KG1 (cell line): Measurements from ENCODE around the gene IRX5.

ENCODE experiments used
- DNase-seq: peaks from one replicate; lab custom pipeline; 2025; lab: John Stamatoyannopoulos, UW

Gene IRX5

DNA sequence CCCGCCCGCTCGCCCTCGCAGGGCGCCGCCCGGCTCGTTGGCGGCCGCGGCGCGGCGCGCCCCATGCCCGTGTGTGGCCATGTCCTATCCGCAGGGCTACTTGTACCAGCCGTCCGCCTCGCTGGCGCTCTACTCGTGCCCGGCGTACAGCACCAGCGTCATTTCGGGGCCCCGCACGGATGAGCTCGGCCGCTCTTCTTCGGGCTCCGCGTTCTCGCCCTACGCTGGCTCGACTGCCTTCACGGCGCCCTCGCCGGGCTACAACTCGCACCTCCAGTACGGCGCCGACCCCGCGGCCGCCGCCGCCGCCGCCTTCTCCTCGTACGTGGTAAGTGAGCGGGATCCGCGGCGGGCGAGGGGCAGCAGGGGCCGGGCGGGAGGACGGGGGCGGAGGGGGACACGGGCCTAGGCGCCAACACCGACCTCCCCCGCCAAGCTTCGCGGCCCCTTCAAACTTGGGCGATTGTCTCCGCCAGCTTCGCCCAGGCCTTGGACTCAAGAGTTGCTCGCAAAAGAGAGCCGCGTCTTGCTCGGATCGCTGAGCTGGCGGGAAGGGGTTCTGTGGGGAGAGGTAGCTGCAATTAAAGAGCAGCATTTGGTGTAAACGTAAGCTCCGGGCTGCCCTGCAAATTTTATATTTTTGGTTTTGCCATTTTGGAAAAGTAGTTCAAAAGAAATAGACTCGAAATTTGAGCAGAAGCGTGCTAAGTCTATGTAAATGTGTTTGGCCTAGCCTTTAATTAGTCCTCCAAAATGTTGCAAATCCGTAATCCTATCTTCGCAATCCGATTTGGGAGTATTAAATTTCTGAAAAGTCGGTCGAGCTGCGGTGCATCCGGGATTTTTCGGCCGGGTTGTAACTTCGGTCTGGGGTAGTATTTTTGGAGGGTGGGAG is 702 bp downstream of the IRX5 start:
- DNase-seq: no peak

DNA sequence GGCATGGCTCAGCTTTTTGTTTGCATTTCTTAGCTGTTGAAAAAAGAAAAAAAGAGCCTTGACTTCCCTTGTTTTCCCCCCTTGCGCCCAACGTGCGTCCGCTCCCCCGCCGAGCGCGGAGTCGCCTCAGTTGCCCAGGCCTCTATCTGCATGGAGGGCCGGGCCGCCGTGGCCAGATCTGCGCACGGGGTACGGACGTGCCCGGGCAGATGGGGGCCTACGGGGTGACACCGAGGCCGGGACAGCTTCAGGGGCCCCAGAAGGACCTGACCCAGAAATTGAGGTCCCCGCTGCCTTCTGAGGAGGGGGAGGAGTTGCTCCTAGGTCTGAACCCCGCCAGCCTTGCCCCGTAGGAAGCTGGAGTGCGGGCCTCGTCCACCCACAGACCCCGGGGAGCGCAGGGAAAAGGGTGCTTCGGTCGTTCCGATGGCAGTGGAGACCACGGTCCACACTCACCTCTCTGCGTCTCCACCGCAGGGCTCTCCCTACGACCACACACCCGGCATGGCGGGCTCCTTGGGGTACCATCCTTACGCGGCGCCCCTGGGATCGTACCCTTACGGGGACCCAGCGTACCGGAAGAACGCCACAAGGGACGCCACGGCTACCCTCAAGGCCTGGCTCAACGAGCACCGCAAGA is 1.5 kb downstream of the IRX5 start:
- DNase-seq: no peak

DNA sequence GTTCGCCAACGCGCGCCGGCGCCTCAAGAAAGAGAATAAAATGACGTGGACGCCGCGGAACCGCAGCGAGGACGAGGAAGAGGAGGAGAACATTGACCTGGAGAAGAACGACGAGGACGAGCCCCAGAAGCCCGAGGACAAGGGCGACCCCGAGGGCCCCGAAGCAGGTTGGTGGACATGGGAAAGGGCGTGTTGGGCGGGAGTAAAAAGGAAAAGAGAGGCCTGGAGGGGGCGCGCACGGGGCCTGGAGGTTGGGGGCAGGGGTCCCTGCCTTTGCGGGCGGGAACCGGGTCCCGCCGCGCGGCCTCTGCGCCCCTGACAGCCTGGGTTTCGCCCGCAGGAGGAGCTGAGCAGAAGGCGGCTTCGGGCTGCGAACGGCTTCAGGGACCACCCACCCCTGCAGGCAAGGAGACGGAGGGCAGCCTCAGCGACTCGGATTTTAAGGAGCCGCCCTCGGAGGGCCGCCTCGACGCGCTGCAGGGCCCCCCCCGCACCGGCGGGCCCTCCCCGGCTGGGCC is 2.1 kb downstream of the IRX5 start:
- no peak for DNase-seq

DNA sequence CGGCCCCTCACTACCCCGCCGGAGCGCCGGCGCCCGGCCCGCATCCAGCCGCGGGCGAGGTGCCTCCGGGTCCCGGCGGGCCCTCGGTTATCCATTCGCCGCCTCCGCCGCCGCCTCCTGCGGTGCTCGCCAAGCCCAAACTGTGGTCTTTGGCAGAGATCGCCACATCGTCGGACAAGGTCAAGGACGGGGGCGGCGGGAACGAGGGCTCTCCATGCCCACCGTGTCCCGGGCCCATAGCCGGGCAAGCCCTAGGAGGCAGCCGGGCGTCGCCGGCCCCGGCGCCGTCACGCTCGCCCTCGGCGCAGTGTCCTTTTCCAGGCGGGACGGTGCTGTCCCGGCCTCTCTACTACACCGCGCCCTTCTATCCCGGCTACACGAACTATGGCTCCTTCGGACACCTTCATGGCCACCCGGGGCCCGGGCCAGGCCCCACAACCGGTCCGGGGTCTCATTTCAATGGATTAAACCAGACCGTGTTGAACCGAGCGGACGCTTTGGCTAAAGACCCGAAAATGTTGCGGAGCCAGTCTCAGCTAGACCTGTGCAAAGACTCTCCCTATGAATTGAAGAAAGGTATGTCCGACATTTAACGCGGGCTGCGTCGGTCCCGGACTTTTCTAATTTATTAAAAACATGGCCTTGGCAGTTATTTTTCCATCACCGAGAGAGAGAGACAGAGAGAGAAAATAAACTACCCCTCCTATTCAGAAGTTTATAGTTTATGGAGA is 2.8 kb downstream of the IRX5 start:
- DNase-seq: no peak

DNA sequence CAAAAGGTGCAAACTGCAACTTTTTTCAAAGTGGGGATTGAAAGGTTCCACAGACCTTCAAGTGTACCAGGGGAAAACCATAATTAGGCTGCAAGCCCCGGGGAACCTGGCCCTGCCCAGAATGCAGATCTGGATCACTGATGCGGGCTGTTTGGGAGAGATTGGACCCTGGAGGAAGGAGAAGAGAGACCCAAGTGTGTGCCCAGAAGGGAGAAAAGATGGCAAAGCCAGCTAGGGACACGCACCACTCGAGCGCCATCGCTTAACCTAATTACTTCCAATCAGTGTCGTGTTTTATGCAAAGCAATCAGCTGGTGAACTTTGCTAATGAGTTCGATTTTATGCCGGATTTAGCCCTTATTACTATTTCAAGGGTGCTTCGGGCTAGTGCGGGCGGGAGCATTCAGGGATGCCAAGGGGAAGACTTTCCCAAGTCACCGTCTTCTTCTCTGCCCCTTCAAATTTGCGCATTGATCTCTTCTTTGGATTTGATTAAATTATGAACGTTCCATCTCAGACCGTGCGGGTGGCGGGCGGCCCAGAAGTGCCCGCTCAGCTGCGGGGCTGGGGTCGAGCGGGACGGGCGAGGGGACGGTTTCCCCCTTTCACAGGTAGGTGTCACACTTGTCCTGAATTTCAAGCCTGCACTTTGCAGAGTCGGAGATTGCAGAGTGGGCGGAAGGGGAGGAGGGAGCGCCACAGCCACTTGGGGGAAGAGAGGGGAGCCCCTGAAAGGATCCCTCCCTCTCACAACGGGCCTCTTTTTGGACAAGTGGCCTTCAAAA is 4.0 kb downstream of the IRX5 start:
- DNase-seq: no peak

DNA sequence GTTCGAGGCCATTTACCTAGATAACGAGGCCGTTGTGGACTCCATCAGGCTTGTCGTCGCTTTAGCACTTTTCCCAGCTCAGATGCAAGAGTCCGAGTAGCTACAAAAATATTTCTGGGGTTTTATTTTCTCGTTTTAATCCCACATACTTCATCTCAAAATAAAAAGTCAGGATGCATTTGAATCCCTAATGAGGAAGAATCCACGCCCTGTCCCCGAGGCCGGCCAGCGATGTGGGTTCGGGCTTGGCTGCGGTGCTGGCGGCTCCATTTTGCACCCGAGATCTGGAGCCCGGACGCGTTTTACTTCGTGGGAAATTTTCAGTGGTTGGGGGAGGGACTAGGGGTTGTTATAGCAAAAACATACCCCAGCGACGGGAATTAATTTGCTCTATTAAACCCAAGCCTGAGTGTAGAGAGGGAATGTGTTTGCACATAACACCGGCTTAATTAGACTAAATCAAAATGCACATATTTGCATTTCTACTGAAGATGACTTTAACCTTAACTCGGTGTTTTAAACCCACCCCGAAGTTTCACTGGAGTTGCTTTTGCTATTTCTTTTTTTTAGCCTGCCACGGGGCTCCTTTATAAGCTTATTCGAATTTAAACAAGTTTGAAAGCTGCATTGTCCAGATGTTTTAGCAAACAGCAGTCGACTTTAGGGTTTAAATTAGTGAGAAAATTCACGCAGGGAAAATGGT is 4.8 kb downstream of the IRX5 start:
- no peak for DNase-seq

DNA sequence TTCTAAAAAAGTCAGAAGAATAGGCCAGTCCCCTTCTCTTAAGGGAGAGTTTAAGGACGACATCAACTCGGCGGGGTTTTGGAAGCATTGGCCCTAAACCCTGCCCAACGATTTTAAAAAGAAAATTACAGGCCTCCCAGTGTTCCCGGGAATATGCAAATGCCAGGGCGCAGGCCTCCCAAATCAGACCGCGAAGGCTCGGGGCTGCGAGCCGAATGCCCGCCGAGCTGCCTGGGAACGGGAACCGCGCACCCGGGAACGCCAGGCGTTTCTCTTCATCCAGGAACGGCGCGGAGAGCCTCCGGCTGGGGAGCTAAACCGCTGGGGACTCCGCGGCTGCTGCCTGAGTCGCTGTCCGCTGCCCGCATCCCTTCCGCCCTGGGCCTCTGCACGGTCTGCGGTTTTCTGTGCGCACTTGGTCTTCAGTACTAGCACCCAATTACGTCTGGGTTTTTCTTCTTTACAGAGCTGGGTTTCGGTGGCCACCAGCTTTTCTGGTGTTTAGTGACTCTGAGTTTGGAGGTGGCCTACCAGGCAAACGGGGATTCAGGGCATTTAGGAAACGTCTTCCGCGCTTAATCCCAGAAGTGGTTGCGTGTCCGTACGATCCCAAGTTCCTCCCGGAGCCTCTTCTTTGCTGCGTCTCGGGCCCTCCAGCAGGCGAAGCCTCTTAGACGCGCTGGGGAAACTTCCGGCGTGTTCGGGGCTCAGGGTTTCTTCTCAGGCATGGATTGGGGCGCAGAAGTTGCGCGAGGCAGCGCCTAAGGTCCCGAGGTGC is 5.7 kb downstream of the IRX5 start:
- DNase-seq: no peak

DNA sequence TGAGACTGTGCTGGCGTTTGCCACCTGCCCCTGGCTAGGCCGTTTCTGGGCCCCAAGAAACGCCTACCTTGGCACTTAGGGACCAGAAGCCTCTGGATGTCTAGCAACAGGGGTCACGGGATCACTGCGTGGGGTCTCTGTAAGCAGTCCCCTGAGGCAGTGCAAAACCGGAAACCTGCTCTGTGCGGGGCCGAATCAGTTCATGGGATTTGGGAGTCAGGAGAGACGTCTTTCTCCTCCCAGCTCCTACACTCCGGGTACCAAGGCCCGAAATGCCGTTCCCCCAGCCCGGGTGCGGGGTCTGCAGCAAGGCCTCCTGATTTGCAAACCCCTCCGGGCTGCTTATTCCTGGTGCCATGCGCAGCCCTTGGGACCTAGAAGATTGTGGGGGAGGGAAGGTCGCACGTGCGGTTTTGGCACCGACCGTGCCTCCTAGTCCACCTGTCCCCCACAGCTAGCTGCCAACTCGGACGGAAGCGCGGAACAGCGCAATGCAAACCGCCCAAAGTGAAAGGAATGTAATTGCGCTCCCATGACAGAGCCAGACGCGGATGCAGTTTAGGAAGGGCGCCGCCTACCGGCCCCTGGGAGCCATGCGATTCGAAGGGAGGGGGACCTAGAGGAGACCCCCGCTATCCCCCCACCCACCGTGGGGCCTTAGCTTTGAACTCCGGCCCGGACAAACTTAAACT is 6.5 kb downstream of the IRX5 start:
- DNase-seq: no peak

DNA sequence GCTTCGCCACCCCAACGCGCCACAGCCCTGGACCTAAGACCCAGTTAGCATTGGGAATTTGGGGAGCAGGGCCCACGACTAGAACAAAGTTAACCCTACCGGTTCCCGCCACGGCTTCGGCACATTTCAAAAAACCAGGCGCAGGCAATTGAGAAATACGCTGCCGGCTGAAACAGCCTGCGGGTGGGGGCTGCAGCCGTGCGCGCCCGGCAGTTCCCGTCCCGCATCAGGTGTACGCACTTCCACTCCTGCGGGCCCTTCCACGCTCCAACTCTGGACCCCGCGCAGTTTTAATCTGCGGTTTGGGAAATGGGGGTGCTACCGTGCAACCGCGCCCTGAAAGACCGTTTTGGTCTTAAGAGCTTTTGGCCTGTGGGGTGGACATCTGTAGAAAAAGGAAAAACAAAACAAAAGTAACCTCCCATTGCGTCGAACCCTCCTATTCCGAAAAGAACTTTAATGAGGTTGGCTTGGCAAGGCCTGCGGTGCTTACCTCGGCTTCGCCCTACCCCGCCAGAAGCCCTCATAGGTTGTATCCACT is 7.1 kb downstream of the IRX5 start:
- DNase-seq: no peak

DNA sequence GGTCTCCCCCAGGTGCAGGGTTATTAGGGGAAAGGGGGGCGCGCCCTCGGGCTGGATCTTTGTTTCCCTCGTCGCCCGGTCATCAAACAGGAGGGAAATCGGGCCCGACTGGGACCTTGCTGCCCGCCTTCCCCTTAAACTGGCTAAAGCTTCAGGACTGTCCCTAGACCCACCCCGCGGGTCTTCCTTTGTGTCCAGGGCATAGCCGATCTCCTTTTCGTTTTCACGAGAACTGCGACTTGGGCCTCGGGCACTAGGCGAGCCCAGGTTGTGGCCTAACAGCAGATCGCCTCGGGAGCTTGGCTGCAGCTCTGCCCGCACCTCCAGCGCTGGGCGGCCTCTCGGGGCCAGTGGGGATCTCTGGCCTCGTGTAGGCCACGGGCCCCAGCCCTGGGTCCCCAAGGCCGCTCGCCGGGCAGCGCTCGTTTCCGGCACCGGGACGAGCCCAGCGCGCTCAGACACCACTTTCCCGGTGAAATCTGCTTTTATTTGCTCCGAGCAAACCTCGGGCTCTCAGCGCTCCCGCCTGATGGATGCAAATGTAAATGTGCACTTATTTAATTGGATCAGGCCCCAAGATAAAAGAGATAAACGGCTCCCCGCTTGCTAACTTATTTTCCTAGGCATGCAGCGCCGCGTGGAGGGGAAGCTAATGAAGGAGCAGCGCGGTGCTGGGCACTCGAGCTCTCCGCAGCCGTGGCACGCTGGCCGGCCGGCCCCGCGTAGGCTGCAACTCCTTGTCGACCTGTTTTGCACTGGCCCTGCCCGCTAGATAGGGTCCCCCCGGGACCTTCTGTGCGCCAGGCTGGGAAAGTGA is 7.8 kb downstream of the IRX5 start:
- DNase-seq: no peak

DNA sequence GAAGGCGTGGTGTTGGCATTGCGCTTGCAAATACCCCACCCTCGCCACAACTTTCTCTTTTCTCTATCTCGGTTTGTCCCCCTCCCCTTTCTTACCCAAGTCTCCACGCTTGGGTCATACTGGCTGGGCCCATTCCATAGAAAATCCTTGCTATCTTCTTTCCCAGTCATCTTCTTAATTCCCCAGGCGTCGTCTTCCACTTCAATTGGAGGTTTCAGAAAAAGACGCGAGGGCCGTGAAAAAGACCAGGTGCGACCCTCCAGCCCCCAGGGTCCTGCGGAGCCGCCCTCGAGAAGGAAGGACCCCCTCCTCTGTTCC is 8.3 kb downstream of the IRX5 start:
- DNase-seq: no peak

DNA sequence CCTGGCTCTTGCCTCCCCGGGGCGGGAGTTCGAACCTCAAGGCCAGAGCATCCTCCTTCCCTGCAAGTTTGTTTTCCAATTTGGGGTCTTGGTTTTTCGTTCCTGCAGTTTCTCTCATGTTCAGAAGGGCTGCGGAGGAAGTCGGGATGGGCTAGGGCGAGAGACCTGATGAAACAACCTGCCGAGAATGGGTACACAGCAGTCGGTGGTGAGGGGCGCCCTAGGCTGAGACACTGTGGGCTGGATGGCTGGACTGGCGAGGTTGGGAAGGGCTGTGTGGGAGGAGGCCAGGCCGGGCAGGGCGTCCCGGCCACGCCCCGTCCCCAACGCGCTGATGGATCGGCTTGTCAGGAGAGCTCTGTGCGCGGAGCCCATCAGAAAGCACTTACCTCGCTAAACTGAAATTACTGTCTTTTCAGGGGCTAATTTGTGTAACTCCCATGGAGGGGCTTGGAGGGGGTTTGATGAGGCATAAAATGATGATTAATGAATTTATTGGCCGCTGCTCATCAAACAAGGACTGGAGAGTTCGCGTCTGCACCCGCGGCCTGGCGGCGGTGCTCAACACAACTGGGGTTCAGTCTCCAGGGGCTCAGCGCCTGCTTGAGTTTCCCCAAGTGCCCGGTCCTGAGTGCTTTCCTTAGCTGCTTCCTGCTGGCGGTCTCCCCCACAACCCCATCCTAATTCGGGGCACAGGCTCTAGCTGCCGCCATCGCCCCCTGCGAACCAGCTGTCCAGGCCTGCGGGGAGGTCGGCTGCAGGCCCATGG is 9.0 kb downstream of the IRX5 start:
- DNase-seq: no peak

DNA sequence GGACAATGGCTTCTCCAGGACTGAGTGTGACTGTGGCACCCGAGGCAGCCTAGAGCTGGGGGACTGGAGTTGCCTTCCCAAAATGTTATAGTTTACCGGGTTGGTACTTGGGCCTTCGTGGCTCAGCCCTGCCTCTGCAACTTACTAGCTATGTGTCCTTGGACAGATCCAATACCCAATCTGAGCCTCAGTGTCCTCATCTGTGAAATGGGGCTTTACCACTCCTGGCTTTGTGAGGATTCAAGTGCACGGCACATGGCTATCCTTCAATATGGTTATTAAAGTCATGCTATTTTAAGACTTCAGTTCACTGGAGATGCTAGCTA is 9.6 kb downstream of the IRX5 start:
- DNase-seq: no peak

DNA sequence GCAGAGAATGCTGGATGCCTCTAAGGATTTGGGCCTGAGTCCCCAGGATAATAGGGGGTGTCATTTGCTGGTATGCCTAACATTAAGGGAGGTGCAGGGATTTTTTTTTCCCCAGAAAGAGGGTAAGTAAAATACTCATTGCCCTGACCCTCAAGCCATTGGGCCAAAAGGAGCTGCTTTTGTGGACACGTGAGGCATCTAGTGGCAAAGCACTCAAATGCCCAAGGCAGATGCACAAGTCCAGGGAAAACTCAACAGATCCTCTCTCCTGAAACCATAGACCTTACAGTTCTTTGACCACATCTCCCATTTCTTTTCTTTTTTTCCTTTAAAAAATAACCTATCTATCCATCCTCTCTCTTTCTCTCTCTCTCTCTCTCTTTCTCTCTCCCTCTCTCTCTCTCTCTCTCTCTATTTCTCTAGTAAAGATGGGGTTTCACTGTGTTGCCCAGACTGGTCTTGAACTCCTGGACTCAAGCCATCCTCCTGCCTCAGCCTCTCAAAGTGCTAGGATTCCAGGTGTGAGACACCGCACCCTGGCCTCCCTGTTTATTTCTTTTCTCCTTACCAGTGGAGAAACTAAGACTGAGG is 11.8 kb downstream of the IRX5 start:
- DNase-seq: no peak

DNA sequence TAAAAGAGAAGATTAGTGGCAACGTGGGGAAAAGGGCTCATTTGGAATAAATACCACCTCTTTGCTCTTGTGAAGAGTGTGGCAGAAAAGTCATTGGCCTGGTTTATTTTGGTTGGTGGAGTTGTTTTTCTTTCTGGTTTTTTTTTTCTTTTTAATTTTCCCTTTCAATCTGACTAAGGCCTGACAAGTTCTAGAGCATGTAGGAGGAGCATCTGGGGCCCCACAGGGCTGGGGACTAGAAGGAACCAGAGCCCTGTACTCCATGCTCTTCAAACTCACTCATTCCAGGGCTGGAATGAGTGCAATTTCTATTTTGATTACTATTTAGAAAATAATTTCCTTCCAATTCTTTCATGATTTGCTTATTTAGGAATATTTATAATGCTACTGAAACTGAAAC is 13.3 kb downstream of the IRX5 start:
- DNase-seq: no peak

DNA sequence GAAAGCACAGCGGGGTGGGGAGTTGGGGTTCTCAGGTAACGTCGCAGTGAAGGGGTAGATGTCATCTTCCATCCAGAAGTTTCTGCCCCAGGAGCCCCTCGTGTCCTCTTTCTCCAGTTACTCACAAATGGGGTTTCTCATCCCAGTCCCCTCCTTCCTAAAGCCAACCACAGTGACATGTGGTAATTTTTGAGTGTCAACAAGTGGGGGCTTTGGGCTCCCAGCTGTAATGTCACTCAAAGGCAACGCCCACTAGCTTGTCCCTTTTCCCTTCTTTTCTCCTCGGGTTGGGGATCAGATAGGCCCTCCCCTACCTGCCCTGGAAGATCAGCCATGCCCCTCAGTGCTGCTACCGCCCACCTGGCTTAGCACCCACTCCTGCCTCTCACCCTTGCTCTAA is 14.4 kb downstream of the IRX5 start:
- DNase-seq: no peak

DNA sequence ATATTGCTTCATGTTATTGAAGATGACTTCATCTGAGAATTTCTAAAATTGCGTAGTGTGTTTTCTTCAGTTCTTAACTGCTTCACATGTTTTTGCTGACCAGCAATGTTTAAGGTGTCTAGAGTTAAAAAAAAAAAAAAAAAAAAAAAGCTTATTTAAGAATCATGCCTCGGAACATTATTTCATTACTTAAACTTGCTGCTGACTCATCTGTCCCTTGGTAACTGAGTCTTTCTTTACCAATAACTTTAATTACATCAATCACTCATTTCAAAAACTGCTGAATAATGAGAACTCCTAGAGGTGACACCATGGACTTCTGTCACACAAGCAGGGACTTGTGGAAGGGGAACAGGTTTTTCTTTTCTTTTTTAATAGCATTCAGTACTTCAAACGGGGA is 16.2 kb downstream of the IRX5 start:
- DNase-seq: no peak

DNA sequence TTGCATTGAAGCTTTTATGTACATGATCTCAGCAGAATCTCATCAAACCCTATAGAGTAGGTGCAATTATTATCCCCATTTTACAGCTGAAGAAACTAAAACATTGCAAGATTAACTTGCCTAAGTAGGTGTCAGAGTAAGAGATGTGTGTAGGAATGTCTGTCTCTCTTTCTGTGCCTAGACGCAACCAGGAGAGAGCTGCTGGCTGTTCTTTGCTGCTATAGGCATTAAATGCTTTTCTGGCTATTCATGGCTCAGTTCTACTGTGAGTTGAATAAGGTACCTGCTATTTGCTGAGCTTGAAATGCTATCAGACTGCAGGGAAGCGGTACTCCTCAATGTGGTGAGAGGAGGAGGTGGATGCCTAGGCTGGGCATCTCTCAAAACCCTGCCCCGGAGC is 17.0 kb downstream of the IRX5 start:
- DNase-seq: no peak
